Lower leg skin (tissue), 4 donors: Measurements from ENCODE around the gene CCM2. TPM values are rescaled to one million over a fixed set of nuclear protein-coding genes. Genes with fewer than 3 reads are reported as not detected.
A peak's percentile ranks its signal among the peaks of the same experiment; 100 is the strongest.

Source experiments
- DNase-seq, 2 donors: peaks; one replicate each; pipeline ENCODE4 v3.0.0-alpha.2; 2019; ENCODE audit warnings: low spot score in 2 of 2
- H3K4me3 ChIP-seq: fragments of 200-600 bp; sonication (generic); 2 replicates; pipeline ENCODE4 v1.5.1; 2017; ENCODE audit warnings: mild to moderate bottlenecking, low read depth; ENCODE audit not compliant: poor library complexity, severe bottlenecking
- CTCF ChIP-seq, 3 donors: fragments of 450-650 bp; IDR thresholded peaks; one replicate each; pipeline ENCODE4 v1.5.1; 2016; ENCODE audit warnings: antibody characterized with exemption in 3 of 3, mild to moderate bottlenecking in 3 of 3, moderate library complexity in 2 of 3
- POLR2A ChIP-seq, 2 donors: fragments of 450-650 bp; IDR thresholded peaks; one replicate each; pipeline ENCODE4 v1.6.1; 2016 to 2017; ENCODE audit warnings: antibody characterized with exemption in 2 of 2, mild to moderate bottlenecking in 1 of 2, moderate library complexity in 1 of 2
- WGBS, 2 donors: methylation state at CpG; one replicate each; pipeline ENCODE4 v1.1.5; 2018; 5-methylcytosine and 5-hydroxymethylcytosine counted together
- intact Hi-C: fragments of 100-400 bp; cut with DNase I; formaldehyde crosslinking; loops from one replicate; pipeline ENCODE4 v1.15.0; 2023; ENCODE audit warnings: low total_unique reads
- total RNA-seq, 4 donors: library from RNA; depleted of rRNA; stranded (reverse); fragments of >200 nt; gene quantifications; one replicate each; pipeline ENCODE4 v1.1.0, GENCODE V29; 2016

Gene CCM2
- total RNA-seq, 4 donors from 2014 or later, result 25.1 to 45.7 (median 32.6) TPM

GRCh38 chr7:45073786-45074527 lies 74.0 kb downstream of the CCM2 start:
- no peak for DNase-seq
- TF ChIP-seq POLR2A (IDR thresholded peaks at IDR 0.05), result no peak
- no peak for TF ChIP-seq CTCF (IDR thresholded peaks at IDR 0.05)
- 74 to 84% methylated on average over 12 to 15 of the region's 15 CpGs for WGBS, 2 donors
- no peak overlapping the region for H3K4me3 ChIP-seq
- intact Hi-C loops, result no loop called here

GRCh38 chr7:45074528-45075354 lies 74.7 kb downstream of the CCM2 start:
- 88 to 89% methylated on average over 16 of the region's 16 CpGs for WGBS, 2 donors
- no peak overlapping the region for H3K4me3 ChIP-seq
- peak in 1 of 2 donors; percentile 42 for DNase-seq
- TF ChIP-seq POLR2A (IDR thresholded peaks at IDR 0.05), result no peak
- TF ChIP-seq CTCF (IDR thresholded peaks at IDR 0.05), result no peak
- intact Hi-C loops, result no loop called here

GRCh38 chr7:45075355-45075644 lies 75.3 kb downstream of the CCM2 start:
- no peak for TF ChIP-seq POLR2A (IDR thresholded peaks at IDR 0.05)
- TF ChIP-seq CTCF (IDR thresholded peaks at IDR 0.05), result no peak
- no peak for DNase-seq
- WGBS, 2 donors, result 100% methylated on average over 1 of the region's 1 CpG
- intact Hi-C loops, result no loop called here
- no peak overlapping the region for H3K4me3 ChIP-seq

GRCh38 chr7:45075871-45076796 lies 76.1 kb downstream of the CCM2 start:
- no peak for TF ChIP-seq POLR2A (IDR thresholded peaks at IDR 0.05)
- no peak overlapping the region for H3K4me3 ChIP-seq
- intact Hi-C loops, result no loop called here
- DNase-seq, result no peak
- WGBS, 2 donors, result 92 to 93% methylated on average over 32 to 35 of the region's 35 CpGs

- 90 to 96% methylated on average over 5 of the region's 5 CpGs for whole genome bisulfite sequencing, 2 donors
- TF ChIP-seq CTCF (IDR thresholded peaks at IDR 0.05), result no peak
- TF ChIP-seq POLR2A (IDR thresholded peaks at IDR 0.05), result no peak
- no peak for DNase-seq
- intact Hi-C loops, result no loop called here
- no peak overlapping the region for H3K4me3 ChIP-seq
Observed at GRCh38 chr7:45076946-45077345, 76.9 kb downstream of the CCM2 start.

GRCh38 chr7:45077579-45077978 lies 77.6 kb downstream of the CCM2 start:
- intact Hi-C loops, result no loop called here
- 89 to 91% methylated on average over 9 of the region's 9 CpGs for WGBS, 2 donors
- H3K4me3 ChIP-seq, result no peak overlapping the region
- TF ChIP-seq POLR2A (IDR thresholded peaks at IDR 0.05) (no peak), CTCF (IDR thresholded peaks at IDR 0.05) (no peak)
- no peak for DNase-seq
